NCI-H1417 treated with DMSO at 0.1 percent for 48 hours (cell line): ENCODE measurements around the gene OR2B3.
"Not testable (repeated sequence)": the region's sequence is repeated elsewhere in the genome, so short reads cannot be mapped to it uniquely, and the experiment has no call there.

ENCODE experiments used
- DNase-seq: peaks from one replicate; lab custom pipeline; 2025; lab: John Stamatoyannopoulos, UW

Gene OR2B3

GRCh38 chr6:29087213-29087612 lies at the start of gene OR2B3:
Gene OR2B3 (minus strand): TSS chr6:29087313. CDS start chr6:29087248, 65 bp downstream.
- no peak for DNase-seq

GRCh38 chr6:29131691-29132090 lies 44.6 kb upstream of the OR2B3 start:
- no peak for DNase-seq

GRCh38 chr6:29130644-29131043 lies 43.5 kb upstream of the OR2B3 start:
- no peak for DNase-seq

- no peak for DNase-seq
These were observed 42.4 kb upstream of the OR2B3 start for GRCh38 chr6:29129326-29130012.

- not testable (repeated sequence) for DNase-seq
These were observed 27.9 kb upstream of the OR2B3 start for GRCh38 chr6:29114964-29115363.

- no peak for DNase-seq
These were observed 25.0 kb upstream of the OR2B3 start for GRCh38 chr6:29112135-29112534.

- DNase-seq, result no peak
These were observed 20.6 kb upstream of the OR2B3 start, which contains the start of gene OR2J3 for GRCh38 chr6:29107758-29108157. Gene OR2J3 (plus strand): TSS chr6:29108058. CDS start chr6:29111891, 3,833 bp downstream.

GRCh38 chr6:29099190-29099589 lies 12.1 kb upstream of the OR2B3 start, which contains the start of gene OR2J1:
Gene OR2J1 (plus strand): TSS chr6:29099490. CDS start chr6:29100943, 1,453 bp downstream.
- DNase-seq, result no peak

- DNase-seq, result no peak
These were observed 10.7 kb upstream of the OR2B3 start for GRCh38 chr6:29097803-29098202.

- no peak for DNase-seq
These were observed 5.8 kb upstream of the OR2B3 start for GRCh38 chr6:29092957-29093356.

- DNase-seq, result no peak
These were observed 4.7 kb downstream of the OR2B3 start for GRCh38 chr6:29082457-29082856.

GRCh38 chr6:29081312-29081711 lies 5.8 kb downstream of the OR2B3 start:
- DNase-seq, result no peak

- no peak for DNase-seq
These were observed 7.9 kb downstream of the OR2B3 start for GRCh38 chr6:29079203-29079602.

GRCh38 chr6:29071831-29072723 lies 15.0 kb downstream of the OR2B3 start:
- no peak for DNase-seq

- no peak for DNase-seq
These were observed 35.4 kb downstream of the OR2B3 start for GRCh38 chr6:29051680-29052079.

- DNase-seq, result no peak
These were observed 42.0 kb downstream of the OR2B3 start, which contains the start of gene OR2W1 for GRCh38 chr6:29045075-29045474. Gene OR2W1 (minus strand): TSS chr6:29045175. CDS start chr6:29045175, 0 bp downstream.
